CD4-positive, alpha-beta T cell treated with Interleukin-6 for 4 hours (primary cell): ENCODE measurements around the gene CCT6B.

Experiments used
- DNase-seq: peaks from one replicate; pipeline ENCODE4 v3.0.0-alpha.2; 2020; ENCODE audit warnings: mixed read lengths

Gene CCT6B

DNA sequence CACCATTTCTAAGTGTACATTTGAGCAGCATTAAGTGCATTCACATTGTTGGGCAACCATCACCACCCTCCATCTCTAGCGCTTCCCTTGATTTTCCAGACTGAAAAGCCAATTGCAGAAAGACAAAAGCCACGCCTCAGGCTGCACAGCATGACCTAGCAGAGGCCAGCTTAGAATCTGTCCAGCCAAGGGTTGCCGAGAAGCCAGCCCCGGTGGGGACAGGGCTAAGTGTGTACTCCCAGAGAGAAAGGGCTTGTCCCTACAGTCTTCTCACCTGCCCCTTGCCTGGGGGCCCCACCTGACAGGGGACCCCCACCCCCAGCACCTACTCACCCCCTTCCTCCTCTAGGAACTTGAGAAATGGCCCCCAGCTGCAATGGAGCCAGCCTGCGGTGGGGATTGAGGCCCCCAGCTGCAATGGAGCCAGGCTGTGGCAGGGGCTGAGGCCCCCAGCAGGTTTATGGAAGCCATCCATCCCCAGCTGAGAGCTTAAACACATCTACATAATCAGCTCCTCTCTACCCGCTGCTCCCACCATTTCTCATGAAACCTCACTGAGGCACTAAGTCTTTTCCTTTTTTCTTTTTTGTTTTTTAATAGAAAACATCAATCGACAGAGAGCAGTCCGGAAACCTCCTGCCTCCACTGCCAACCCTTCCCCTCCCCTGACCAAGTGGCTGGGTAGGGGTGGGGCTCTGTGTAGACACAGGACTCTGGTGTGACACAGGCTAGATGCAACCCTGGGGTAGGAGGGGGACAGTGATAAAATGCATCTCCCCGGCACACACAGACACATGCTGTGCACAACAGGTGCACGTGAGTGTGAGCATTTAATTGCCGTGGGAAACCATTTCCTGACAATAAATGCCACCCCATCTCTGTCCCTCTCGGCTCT, 77.9 kb downstream of the CCT6B start:
- DNase-seq, result no peak

DNA sequence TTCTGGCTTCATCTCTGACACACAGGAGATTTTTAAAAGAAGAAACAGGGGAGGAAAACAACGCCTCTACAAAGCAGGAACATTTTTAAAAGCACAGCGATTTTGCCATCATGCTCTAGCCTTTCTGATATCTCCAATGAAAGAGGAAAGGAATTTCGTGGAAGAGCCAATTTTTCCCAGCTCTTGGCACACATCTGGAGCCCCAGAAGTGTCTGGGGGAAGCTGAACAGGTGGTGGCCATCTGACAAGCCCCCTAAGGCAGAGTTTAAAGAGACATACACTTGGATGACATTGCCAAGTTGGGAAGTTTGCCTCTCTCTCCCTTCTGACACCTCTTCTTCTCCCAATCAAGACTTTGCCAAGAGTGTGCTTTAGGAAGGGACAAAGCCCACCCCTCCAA, 82.1 kb downstream of the CCT6B start:
- DNase-seq, result no peak
